Heart right ventricle (tissue), 16 donors: ENCODE measurements around the gene OR52N1. TPM values are rescaled to one million over a fixed set of nuclear protein-coding genes. Genes with fewer than 3 reads are reported as not detected.

Experiments
- ATAC-seq, 8 donors: fragments of 200-7000 bp; cut with Tn5 transposase; one replicate each; pipeline ENCODE4 v1.9.1; 2020; ENCODE audit warnings: mild to moderate bottlenecking in 8 of 8, moderate library complexity in 8 of 8, moderate number of reproducible peaks in 1 of 8
- DNase-seq, 2 donors: peaks; one replicate each; pipeline ENCODE4 v3.0.0-alpha.2; 2020
- H3K27ac ChIP-seq, 10 donors: fragments of 200-600 bp; sonication (generic) in 2 of 10; one replicate each; pipeline versions ENCODE4 v1.5.0 to v1.8.0; 2020 to 2022; ENCODE audit warnings: mild to moderate bottlenecking in 3 of 10
- H3K27me3 ChIP-seq, 7 donors: fragments of 200-600 bp; one replicate each; pipeline ENCODE4 v1.8.0; 2021 to 2022; ENCODE audit warnings: mild to moderate bottlenecking in 2 of 7
- H3K36me3 ChIP-seq, 9 donors: fragments of 200-600 bp; sonication (generic) in 1 of 9; one replicate each; pipeline versions ENCODE4 v1.5.0 to v1.8.0; 2020 to 2022; ENCODE audit warnings: mild to moderate bottlenecking in 2 of 9
- H3K4me1 ChIP-seq, 9 donors: fragments of 200-600 bp; sonication (generic) in 1 of 9; one replicate each; pipeline versions ENCODE4 v1.5.0 to v1.8.0; 2020 to 2022; ENCODE audit warnings: mild to moderate bottlenecking in 4 of 9
- H3K4me3 ChIP-seq, 10 donors: fragments of 200-600 bp; sonication (generic) in 2 of 10; one replicate each; pipeline versions ENCODE4 v1.5.0 to v1.8.0; 2020 to 2022; ENCODE audit warnings: mild to moderate bottlenecking in 7 of 10, moderate library complexity in 2 of 10
- H3K9me3 ChIP-seq, 11 donors: fragments of 200-600 bp in 10 of 11; sonication (generic) in 2 of 11; one replicate each; pipeline versions ENCODE4 v1.5.0 to v1.8.0; 2013 to 2022; ENCODE audit warnings: mild to moderate bottlenecking in 2 of 11, control low read depth in 1 of 11, moderate library complexity in 1 of 11
- WGBS, 2 donors: extraction: QIAGEN DNeasy Blood & Tissue Kit; methylation state at CpG; one replicate each; pipeline ENCODE4 v1.1.7; 2013; ENCODE audit warnings: inconsistent platforms in 1 of 2; 5-methylcytosine and 5-hydroxymethylcytosine counted together
- intact Hi-C, 10 donors: fragments of 100-400 bp; cut with DNase I; formaldehyde crosslinking; loops; one replicate each; pipeline versions ENCODE4 v1.11.1 to v1.14.2; 2022
- long read RNA-seq, 3 donors: library from polyadenylated mRNA; unstranded; transcript quantifications; one replicate each; pipeline ENCODE4 v2.0.0, GENCODE V29; 2020 to 2021
- polyA plus RNA-seq, 2 donors: library from polyadenylated mRNA; stranded (reverse); fragments of 200-250 nt; gene quantifications; one replicate each; pipeline ENCODE4 v1.2.3, GENCODE V29; 2013
- total RNA-seq, 10 donors: library from RNA; stranded (reverse); fragmentation: NEBNext Ultra II Directional in 3 of 10; extraction: Animal tissue kit (Norgen Biotek cat#: 25700) in 3 of 10; gene quantifications; one replicate each; pipeline versions ENCODE4 v1.2.1 to v1.2.4, GENCODE V29; 2021 to 2023
- TF ChIP-seq, protein P1 (sequence below), 9 donors: fragments of 200-600 bp; sonication (generic) in 2 of 9; IDR thresholded peaks; one replicate each; pipeline versions ENCODE4 v1.5.0 to v1.8.0; 2021 to 2022; ENCODE audit warnings: antibody characterized with exemption in 9 of 9, mild to moderate bottlenecking in 5 of 9, moderate library complexity in 1 of 9
- donor health status: Arrhythmogenic right ventricular cardiomyopathy.
- donor health status: ischemic (EF 13 %, LVEDD 7.1; RV severe dilation, severe dysfunction).
- donor health status: healthy with polysubstance abuse.
- donor health status: DM: no; HTN: yes; CAD: no.
- donor health status: DM: no; HTN: no; CAD: no.
- donor health status: ischemic (EF 25% LVEDD 6.9; RV normal size, moderate dysfunction).
- donor health status: ischemic (EF 25% LVEDD 5.7; RV mildly dilated, moderate dysfunction).
- donor health status: healthy.
- donor health status: DM: yes; HTN: yes; CAD: no.
- donor health status: Ischemic cardiomyopathy.
- donor health status: ischemic (EF 35%, LVEDD 5.7; RV mildly dilated, moderate dysfunction).
- donor health status: nonischemic (EF 11% LVEDD 7.7; RV severe dilation, severe dysfunction).
- donor health status: DM: yes; HTN: yes; CAD: no.
- donor health status: PGD.
- donor health status: ischemic (EF 29% LVEDD 5.4; RV normal size, mild dysfunction).
- donor health status: nonischemic (EF 23%, LVEDD 6.1; RV moderate dilation, normal function).

Gene OR52N1
- total RNA-seq: under 1 TPM in 1 of 10 donors, not detected in 9; 0.09 TPM
- polyA plus RNA-seq: not detected
- long read RNA-seq, donor 1: 0 reads
- long read RNA-seq, donor 2: 0 reads
- long read RNA-seq, donor 3: 0 reads

DNA sequence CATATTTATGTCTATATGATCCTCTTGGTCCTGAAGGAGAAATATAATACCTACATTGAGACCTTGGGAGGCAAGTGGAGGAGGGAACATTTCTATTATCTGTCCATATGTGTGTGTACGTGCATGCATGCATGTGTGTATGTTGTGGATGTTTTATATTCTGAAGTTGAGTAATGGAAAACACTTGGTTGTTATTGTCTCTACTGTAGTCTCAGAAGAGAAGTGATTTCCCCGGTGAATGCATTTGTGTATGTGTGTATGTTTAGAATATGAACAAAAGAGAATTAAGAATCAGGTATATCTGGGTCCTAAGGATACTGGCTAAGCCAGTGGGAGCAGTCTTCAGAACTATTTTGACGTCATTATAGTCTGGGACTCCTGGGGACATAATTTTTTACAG lies at the start of gene OR52N1:
TSS of gene OR52N1 (minus strand) at position 101 of the 400 bp plus-strand sequence. CDS start 2,449 bp downstream, outside the sequence.
- Histone ChIP-seq H3K4me1 (no peaks in the 10 kb centered on the region), H3K4me3 (no peak within 1 kb of the TSS), H3K9me3 (peaks cover 0 to 8% (median 0%) of the 10 kb centered on the region in 11 donors), H3K27me3 (peaks cover 0 to 7% (median 0%) of the 10 kb centered on the region in 7 donors), H3K27ac (no peak within 1 kb of the TSS), H3K36me3 (no peaks in the 10 kb centered on the region)
- TF ChIP-seq, protein P1, sequence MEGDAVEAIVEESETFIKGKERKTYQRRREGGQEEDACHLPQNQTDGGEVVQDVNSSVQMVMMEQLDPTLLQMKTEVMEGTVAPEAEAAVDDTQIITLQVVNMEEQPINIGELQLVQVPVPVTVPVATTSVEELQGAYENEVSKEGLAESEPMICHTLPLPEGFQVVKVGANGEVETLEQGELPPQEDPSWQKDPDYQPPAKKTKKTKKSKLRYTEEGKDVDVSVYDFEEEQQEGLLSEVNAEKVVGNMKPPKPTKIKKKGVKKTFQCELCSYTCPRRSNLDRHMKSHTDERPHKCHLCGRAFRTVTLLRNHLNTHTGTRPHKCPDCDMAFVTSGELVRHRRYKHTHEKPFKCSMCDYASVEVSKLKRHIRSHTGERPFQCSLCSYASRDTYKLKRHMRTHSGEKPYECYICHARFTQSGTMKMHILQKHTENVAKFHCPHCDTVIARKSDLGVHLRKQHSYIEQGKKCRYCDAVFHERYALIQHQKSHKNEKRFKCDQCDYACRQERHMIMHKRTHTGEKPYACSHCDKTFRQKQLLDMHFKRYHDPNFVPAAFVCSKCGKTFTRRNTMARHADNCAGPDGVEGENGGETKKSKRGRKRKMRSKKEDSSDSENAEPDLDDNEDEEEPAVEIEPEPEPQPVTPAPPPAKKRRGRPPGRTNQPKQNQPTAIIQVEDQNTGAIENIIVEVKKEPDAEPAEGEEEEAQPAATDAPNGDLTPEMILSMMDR (IDR thresholded peaks at IDR 0.05): no peak
- intact Hi-C loops: no loop called here
- ATAC-seq: no peak
- no peak for DNase-seq
- 62 to 69% methylated on average over 3 of the region's 3 CpGs for WGBS, 2 donors

DNA sequence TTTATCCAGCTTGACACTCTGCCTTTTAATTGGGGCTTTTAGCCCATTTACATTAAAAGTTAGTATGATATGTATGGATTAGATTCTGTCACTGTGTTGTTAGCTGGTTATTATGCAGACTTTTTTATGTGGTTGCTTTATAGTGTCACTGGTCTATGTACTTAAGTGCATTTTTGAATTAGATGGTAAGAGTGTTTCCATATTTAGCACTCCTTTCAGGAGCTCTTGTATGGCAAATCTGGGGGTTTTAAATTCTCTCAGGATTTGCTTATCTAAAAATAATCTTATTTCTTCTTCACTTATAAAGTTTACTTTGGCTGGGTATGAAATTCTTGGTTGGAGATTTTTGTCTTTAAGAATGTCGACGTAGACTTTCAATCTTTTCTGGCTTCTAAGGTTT lies 46.6 kb upstream of the OR52N1 start:
- no peaks in the 10 kb centered on the region for H3K4me1 ChIP-seq
- no peak for DNase-seq
- intact Hi-C loops: no loop called here
- H3K27me3 ChIP-seq: no peaks in the 10 kb centered on the region
- H3K4me3 ChIP-seq: no peak overlapping the region
- H3K27ac ChIP-seq: no peak overlapping the region
- no peaks in the 10 kb centered on the region for H3K36me3 ChIP-seq
- no peak for ATAC-seq
- H3K9me3 ChIP-seq: no peaks in the 10 kb centered on the region
- WGBS, 2 donors: 79 to 82% methylated on average over 2 of the region's 2 CpGs
- TF ChIP-seq, protein P1 (IDR thresholded peaks at IDR 0.05): no peak

DNA sequence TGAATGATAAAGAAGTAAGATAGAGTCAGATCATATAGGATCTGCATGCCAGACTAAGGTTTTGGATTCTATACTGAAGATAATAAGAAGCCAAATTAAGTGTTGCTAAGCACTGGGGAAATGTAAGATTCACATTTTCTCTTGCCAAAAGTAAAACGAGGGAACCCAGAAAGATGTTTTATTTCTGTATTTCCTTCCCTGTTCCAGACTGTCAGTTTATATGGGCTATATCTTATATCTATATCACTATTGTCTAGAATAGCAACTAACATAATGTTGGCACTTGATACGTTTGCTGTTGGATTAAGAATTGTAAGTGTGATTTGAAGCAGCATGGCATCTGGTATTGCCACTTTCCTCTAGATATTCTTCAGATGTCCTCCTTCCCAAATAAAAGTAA lies 42.4 kb upstream of the OR52N1 start:
- no peaks in the 10 kb centered on the region for H3K4me1 ChIP-seq
- H3K9me3 ChIP-seq: no peaks in the 10 kb centered on the region
- H3K27ac ChIP-seq: no peak overlapping the region
- ATAC-seq (no peak), DNase-seq (no peak)
- no peak overlapping the region for H3K4me3 ChIP-seq
- no peaks in the 10 kb centered on the region for H3K27me3 ChIP-seq
- intact Hi-C loops: no loop called here
- TF ChIP-seq, protein P1 (IDR thresholded peaks at IDR 0.05): no peak
- 42 to 58% methylated on average over 2 of the region's 2 CpGs for WGBS, 2 donors
- no peaks in the 10 kb centered on the region for H3K36me3 ChIP-seq

DNA sequence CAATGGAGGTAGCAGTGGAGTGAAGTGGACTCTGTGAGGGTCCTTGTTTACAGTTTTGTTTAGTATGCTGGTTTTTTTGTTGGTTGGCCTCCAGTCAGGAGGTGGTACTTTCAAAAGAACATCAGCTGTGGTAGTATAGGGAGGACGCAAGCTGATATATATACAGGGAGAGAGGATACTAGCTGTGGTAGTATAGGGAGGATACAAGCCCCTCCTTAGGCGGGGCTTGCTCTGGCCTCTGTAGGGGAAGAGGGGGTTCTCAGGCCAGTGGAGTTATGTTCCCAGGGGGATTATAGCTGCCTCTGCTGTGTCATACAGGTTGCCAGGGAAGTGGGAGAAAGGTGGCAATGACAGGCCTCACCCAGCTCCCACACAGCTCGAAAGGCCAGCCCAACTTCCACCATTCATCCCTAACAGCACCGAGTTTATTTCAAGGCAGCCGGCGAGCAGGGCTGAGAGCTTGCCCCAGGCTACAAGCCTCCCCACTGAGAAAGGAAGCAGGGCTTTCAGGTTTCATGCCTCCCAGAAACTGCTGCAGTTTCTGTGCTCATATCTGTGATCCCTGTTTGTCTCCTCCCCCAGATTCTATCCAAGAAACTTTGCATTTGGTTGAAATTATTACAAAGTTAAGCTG lies 40.2 kb upstream of the OR52N1 start:
- TF ChIP-seq, protein P1 (IDR thresholded peaks at IDR 0.05): no peak
- Histone ChIP-seq H3K9me3 (no peaks in the 10 kb centered on the region), H3K4me1 (no peaks in the 10 kb centered on the region), H3K4me3 (no peak overlapping the region), H3K27ac (no peak overlapping the region), H3K36me3 (no peaks in the 10 kb centered on the region), H3K27me3 (no peaks in the 10 kb centered on the region)
- intact Hi-C loops: no loop called here
- DNase-seq: no peak
- 77 to 84% methylated on average over 6 of the region's 6 CpGs for WGBS, 2 donors
- no peak for ATAC-seq
